ENCODE data around the gene DUOX2.

- TF ChIP-seq RBBP5 (IDR thresholded peaks at IDR 0.05; ENCODE audit: borderline replicate concordance, low read depth, low read length) (no peak), CTCF (IDR thresholded peaks at IDR 0.05; ENCODE audit: control extremely low read depth in 1 of 3, insufficient read depth in 1 of 3, low read depth in 1 of 3, low read length in 3 of 3) (no peak), TCF12 (IDR thresholded peaks at IDR 0.05; ENCODE audit: low read depth, low read length) (no peak), POLR2AphosphoS5 (IDR thresholded peaks at IDR 0.05; ENCODE audit: low read depth, low read length) (no peak), NRF1 (IDR thresholded peaks at IDR 0.05; ENCODE audit: low read depth, low read length) (no peak), EZH2 (IDR thresholded peaks at IDR 0.05; ENCODE audit: low read depth, low read length, severe bottlenecking) (no peak), SP4 (IDR thresholded peaks at IDR 0.05; ENCODE audit: low read length) (no peak)
- TF ChIP-seq, protein P1, sequence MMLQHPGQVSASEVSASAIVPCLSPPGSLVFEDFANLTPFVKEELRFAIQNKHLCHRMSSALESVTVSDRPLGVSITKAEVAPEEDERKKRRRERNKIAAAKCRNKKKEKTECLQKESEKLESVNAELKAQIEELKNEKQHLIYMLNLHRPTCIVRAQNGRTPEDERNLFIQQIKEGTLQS (IDR thresholded peaks at IDR 0.05; ENCODE audit: insufficient read depth, low read depth, low read length), result no peak
These were observed 33.6 kb upstream of the DUOX2 start for GRCh38 chr15:45147606-45148005.
